Measurements from ENCODE around the gene PPEF2. TPM values are rescaled to one million over a fixed set of nuclear protein-coding genes. Genes with fewer than 3 reads are reported as not detected.

The PPEF2 gene
- total RNA-seq, 1 donor from 2014 or later: 0.22 TPM

DNA sequence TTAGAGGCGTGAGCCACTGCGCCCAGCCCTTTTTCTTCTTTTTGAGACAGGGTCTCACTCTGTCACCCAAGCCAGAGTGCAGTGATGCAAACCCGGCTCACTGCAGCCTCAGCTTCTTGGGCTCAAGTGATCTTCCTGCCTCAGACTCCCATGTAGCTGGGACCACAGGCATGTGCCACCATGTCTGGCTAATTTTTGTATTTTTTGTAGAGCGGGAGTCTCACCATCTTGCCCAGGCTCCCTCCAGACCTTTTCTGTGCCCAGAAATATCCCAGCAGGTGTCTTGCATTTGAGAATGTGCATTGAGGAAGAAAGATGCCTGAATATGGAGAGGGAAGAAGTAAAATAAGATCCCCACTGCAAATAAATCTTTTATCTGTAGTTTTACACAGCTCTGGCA lies 58.7 kb downstream of the PPEF2 start:
- ATAC-seq (no peak), DNase-seq (ENCODE audit: low spot score) (no peak)
- intact Hi-C loops (cut with DNase I): no loop called here

GRCh38 chr4:75841641-75842520 lies 60.4 kb downstream of the PPEF2 start:
- DNase-seq (ENCODE audit: low spot score) (no peak), ATAC-seq (no peak)
- intact Hi-C loops (cut with DNase I): no loop called here

DNA sequence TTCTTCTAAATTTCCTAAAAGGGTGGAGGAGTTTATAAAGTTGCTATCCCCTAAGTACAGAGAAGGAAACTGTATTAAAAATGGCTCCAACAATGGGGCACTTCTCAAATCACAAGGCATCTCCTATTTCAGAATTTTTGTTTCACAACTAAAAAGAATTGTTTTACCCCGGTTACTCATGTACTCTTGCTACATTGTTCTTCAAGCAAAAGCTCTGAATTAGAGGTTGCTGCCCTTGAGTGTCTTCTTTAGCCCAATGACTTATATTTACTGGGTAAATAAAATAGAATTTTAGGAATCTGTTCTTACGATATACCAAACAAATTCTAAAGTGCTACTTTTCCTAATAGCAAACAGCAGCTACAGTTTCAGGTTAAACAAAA lies 67.5 kb downstream of the PPEF2 start:
- ATAC-seq: no peak
- intact Hi-C loops (cut with DNase I): no loop called here
- DNase-seq (ENCODE audit: low spot score): no peak

DNA sequence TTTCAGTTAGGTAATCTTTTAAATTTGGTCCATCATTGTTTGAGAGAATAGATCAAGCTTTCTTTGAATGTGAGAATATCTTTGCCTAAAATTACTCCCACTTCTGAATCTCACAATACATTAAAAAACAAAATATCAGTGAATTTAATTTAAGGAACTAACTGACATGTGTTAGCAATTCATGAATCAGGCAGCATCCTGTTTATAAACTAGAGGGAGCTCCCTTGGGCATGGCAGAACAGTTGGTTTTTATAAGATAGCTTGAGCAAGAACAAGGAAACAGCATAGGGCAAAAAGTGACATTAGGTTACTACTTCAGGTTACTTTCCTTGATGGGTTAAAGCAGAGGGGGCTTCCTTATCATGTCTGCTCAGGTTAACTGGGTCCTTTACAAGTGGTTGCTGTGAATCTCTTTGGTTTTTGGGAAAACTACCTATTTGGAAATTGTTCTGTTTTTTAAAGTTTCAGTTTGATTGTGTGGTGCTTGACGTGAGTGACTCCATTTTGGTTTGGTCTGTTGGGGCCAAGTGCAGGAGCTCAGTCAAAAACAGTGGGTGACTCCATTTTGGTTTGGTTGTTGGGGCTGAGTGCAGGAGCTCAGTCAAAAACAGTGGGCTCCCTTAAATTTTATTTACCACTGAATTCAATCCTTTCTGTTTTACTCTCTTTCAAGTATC lies 68.0 kb downstream of the PPEF2 start:
- ATAC-seq (no peak), DNase-seq (ENCODE audit: low spot score) (no peak)
- intact Hi-C loops (cut with DNase I): no loop called here

DNA sequence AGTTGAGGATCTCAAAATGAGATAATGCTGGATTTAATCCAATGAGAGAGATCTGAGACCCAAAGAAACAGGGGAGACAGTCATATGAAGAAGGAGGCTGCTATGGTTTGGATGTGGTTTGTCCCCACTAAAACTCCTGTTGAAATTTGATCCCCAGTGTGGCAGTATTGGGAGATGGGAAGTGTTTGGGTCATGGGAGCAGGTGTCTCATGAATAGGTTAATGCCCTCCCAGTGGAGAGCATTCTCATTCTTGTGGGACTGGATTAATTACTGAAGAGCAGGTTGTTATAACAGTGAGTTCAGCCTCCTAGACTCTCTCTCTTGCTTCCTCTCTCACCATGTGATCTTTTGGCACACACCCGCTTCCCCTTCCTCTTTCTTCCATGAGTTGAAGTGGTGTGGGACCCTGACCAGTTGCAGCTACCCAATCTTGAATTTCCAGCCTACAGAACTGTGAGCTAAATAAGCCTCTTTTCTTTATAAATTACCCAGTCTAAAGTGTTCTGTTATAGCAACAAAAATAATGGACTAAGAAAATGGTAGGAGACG lies 70.3 kb downstream of the PPEF2 start:
- DNase-seq (ENCODE audit: low spot score) (no peak), ATAC-seq (peak; percentile 59)
- intact Hi-C loops (cut with DNase I): no loop called here

- intact Hi-C loops (cut with DNase I): no loop called here
Measured at GRCh38 chr4:75830906-75831305, 71.3 kb downstream of the PPEF2 start.

DNA sequence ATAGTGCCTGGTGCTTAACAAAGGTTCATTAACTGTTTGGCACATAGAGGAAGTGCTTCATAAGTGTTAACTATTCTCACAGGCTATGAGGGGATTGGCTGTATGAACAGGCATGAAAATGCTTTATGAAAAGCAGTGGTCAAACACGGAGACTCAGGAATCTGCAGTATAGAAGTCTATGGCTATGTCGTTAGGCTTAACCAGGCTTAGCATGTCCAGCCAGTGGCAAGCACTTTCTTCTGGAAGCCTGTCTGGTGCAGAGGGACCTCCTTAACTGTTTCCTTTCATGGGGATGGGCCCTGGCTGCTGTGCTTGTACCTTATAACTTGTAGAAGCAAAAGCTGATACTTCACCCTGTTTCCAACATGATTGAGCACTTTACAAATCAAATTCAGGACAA lies 78.4 kb downstream of the PPEF2 start:
- DNase-seq (ENCODE audit: low spot score): no peak
- intact Hi-C loops (cut with DNase I): no loop called here
- no peak for ATAC-seq

More at GRCh38 chr4:75830906-75831305, 71.3 kb downstream of the PPEF2 start:
- no peak for ATAC-seq
- DNase-seq (ENCODE audit: low spot score): no peak

- DNase-seq (ENCODE audit: low spot score): no peak
- intact Hi-C loops (cut with DNase I): no loop called here
- ATAC-seq: no peak
Measured at GRCh38 chr4:75822416-75822815, 79.8 kb downstream of the PPEF2 start.

DNA sequence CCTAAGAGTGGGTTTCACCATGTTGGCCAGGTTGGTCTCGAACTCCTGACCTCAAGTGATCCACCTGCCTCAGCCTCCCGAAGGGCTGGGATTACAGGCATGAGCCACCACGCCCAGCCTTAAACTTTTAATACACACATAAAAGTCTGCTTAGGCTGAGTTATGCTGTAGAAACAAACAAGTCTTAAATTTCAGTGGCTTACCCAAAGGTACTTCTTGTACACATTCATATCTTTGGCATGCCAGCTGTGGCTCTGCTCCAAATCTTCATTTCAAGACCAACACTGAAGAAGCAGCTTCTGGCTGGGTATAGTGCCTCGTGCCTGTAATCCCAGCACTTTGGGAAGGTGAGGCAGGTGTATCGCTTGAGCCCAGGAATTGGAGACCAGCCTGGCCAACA lies 80.3 kb downstream of the PPEF2 start:
- intact Hi-C loops (cut with DNase I): no loop called here
- no peak for ATAC-seq
- DNase-seq (ENCODE audit: low spot score): no peak

- intact Hi-C loops (cut with DNase I): no loop called here
- DNase-seq (ENCODE audit: low spot score) (no peak), ATAC-seq (no peak)
Measured at GRCh38 chr4:75821216-75821615, 81.0 kb downstream of the PPEF2 start.

DNA sequence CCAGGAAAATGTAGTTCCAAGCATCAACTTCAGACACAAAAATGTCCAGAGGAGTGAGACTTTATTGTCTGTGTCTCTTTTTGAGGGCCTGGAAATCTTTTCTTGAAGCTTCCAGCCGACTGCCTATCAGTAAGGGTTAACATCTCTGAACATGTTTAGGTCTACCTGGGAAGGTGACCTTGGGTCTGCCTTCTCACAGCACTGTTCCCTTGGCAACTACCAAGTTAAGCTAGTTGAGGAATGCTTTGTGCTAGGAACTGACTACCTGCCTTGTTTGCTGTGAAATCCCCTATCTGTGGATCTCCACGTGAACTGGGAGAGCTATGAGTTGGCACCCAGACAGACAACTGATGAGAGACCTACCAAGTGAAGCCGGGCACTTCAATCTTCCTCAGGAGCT lies 81.6 kb downstream of the PPEF2 start:
- no peak for ATAC-seq
- intact Hi-C loops (cut with DNase I): no loop called here
- no peak for DNase-seq (ENCODE audit: low spot score)

DNA sequence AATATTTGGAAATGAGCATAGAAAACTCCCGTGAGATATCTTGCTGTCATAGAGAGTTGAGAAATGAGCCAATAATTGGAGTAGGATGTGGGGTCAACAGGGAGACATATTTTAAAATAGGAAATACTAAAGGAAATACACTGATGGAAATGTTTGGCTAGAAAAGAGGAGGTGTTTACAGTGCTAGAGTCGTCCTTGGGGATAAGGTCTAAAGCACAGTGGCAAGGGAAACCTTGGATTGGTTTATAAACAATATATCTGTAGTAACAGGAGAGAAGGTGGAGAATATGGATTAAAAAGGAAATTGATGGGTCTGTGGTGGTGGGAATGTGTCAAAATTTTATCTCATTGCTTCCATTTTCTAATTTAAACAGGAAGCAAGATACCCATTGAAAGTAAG lies 82.1 kb downstream of the PPEF2 start:
- intact Hi-C loops (cut with DNase I): no loop called here

DNA sequence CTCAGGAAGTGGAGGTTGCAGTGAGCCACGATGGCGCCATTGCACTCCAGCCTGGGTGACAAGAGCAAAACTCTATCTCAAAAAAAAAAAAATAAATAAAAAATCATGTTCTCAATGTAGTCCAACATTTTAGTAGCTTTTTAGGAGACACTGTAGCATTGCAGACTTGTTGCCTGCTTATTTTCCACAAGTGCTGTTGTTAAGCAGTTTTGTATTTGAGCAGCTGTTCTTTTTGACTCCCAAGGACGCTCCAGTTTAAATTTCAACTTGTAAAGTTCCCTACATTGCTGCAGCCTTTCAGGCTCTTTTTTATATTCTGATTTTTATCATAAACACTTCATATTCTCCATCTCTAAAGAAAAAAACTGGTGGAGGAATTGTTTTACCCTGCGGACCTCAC lies 83.1 kb downstream of the PPEF2 start:
- ATAC-seq (no peak), DNase-seq (ENCODE audit: low spot score) (no peak)
- intact Hi-C loops (cut with DNase I): no loop called here

More for the DNA sequence above, 82.1 kb downstream of the PPEF2 start:
- no peak for DNase-seq (ENCODE audit: low spot score)
- ATAC-seq: no peak

DNA sequence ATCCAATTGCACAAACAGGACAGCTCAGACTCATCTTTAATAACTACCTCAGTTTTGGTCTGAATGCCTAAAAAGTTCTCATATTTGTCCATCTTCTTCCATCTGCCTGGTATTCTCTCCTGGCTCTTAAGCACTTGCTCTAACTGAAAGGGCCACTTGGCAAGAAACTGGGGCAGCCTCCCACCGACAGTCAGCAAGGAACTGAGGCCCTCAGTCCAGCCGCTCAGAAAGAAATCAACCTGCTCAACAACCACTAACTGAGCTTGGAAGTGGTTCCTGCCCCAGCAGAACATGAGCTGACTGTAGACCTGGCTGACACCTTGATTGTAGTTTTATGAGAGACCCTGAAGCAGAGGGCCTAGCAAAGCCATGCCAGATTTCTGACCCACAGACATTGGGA lies 84.4 kb downstream of the PPEF2 start:
- intact Hi-C loops (cut with DNase I): no loop called here
- DNase-seq (ENCODE audit: low spot score): no peak
- no peak for ATAC-seq

Other genes with a start within 250 kb of the PPEF2 start
- gene G3BP2, start 229.0 kb downstream of the PPEF2 start, total RNA-seq: 87.7 TPM
- 64.1 TPM for gene USO1, start 177.9 kb downstream of the PPEF2 start, total RNA-seq
- 29.4 TPM for gene NAAA, start 38.6 kb upstream of the PPEF2 start, total RNA-seq
- 37.9 TPM for gene SDAD1, start 88.5 kb upstream of the PPEF2 start, total RNA-seq
- 1.6 TPM for gene CXCL9, start 105.1 kb upstream of the PPEF2 start, total RNA-seq
- gene CXCL10, start 121.0 kb upstream of the PPEF2 start, total RNA-seq: 5.0 TPM
- 1.2 TPM for gene CXCL11, start 133.6 kb upstream of the PPEF2 start, total RNA-seq
- 35.8 TPM for gene ART3, start 172.3 kb upstream of the PPEF2 start, total RNA-seq
- gene NUP54, start 245.9 kb upstream of the PPEF2 start, total RNA-seq: 50.8 TPM

Data from sciatic nerve (tissue), 2 donors.